Measurements from ENCODE around the gene MYH14.

Gene MYH14

DNA sequence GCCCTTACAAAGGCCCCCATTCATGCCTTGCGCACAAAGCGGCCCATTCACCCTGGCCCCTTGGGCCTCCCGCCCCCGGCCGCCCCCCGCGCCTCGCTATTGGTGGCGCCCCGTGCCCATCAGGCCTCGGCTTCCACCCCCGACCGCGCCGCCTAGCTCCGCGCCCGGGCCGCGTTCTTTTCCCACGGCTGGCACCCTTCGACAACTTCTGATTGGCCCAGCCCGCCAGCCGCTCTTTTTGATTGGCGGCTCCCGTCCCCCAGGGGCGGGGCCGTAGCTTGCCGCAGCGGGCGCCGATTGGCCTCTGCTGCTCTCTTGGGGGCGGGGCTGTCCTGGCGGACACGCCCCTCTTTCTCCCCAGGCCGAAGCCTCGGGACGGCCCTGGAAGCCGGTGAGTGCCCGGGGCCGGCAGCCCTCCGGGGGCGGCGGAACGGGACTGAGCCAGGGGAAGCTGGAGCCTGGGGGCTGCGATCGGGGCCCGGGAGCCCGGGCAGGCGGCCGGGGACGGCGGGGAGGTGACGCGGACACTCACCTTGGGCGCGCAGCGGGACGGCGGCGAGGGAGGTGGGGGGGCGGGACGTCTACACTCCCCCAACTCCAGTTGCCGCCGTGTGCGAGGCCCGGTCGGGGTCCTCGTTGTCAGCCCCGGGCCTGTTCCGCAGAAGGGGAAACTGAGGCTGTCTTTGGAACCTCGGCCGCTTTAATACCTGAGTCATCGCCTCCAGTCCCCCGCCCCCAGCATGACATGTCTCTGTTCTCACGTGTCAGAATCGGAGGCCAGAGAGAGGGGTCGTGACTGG lies at the start of gene MYH14:
Gene MYH14 (plus strand): TSS at position 342 of the 800 bp plus-strand sequence. CDS start 6,744 bp downstream, outside the sequence.
- Histone ChIP-seq H3K4me3 (ENCODE audit: low read length) (no peak within 1 kb of the TSS), H4K20me1 (ENCODE audit: insufficient read depth, low read length) (no peaks in the 10 kb centered on the region), H3K9me3 (ENCODE audit: insufficient read depth, low read length) (no peaks in the 10 kb centered on the region), H3K9ac (ENCODE audit: low read length) (no peak within 1 kb of the TSS), H3K4me1 (ENCODE audit: low read length) (no peaks in the 10 kb centered on the region), H3K36me3 (replicated peaks; ENCODE audit: low read depth, low read length) (no peaks in the 10 kb centered on the region), H3K79me2 (ENCODE audit: low read length) (no peaks in the 10 kb centered on the region), H2AFZ (ENCODE audit: low read depth, low read length) (no peak within 1 kb of the TSS), H3K27me3 (ENCODE audit: low read depth, low read length) (peaks cover 18% of the 10 kb centered on the region), H3K27ac (ENCODE audit: low read length) (no peak within 1 kb of the TSS), H3K4me2 (ENCODE audit: low read length) (no peak within 1 kb of the TSS)
- TF ChIP-seq EZH2phosphoT487 (IDR thresholded peaks at IDR 0.05; ENCODE audit: low read depth), result no peak
- TF ChIP-seq, protein P1, sequence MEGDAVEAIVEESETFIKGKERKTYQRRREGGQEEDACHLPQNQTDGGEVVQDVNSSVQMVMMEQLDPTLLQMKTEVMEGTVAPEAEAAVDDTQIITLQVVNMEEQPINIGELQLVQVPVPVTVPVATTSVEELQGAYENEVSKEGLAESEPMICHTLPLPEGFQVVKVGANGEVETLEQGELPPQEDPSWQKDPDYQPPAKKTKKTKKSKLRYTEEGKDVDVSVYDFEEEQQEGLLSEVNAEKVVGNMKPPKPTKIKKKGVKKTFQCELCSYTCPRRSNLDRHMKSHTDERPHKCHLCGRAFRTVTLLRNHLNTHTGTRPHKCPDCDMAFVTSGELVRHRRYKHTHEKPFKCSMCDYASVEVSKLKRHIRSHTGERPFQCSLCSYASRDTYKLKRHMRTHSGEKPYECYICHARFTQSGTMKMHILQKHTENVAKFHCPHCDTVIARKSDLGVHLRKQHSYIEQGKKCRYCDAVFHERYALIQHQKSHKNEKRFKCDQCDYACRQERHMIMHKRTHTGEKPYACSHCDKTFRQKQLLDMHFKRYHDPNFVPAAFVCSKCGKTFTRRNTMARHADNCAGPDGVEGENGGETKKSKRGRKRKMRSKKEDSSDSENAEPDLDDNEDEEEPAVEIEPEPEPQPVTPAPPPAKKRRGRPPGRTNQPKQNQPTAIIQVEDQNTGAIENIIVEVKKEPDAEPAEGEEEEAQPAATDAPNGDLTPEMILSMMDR (IDR thresholded peaks at IDR 0.05; ENCODE audit: low read depth, low read length), result no peak

DNA sequence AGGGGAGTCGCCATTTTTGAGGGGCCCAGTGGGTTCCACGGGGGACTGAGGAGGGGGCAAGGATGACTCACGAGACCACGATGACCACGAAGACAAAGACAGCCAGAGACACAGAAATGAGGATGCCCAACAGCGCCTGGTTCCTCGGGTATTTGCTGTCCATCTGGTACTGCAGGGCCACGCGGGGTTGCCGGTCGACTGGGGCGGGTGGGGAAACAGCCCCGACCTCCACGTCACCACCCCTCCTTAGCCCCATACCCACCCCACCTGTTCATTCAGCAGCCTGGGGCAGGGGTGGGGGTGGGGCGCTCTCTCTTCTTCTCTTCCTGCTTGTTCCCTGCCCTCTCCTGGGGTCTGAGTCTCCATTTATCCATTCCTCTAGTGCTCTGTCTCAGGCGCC lies 48.9 kb upstream of the MYH14 start:
- Histone ChIP-seq H4K20me1 (ENCODE audit: insufficient read depth, low read length) (no peaks in the 10 kb centered on the region), H3K27me3 (ENCODE audit: low read depth, low read length) (peaks cover 36% of the 10 kb centered on the region), H3K9me3 (ENCODE audit: insufficient read depth, low read length) (no peaks in the 10 kb centered on the region), H3K4me2 (ENCODE audit: low read length) (no peak overlapping the region), H3K4me1 (ENCODE audit: low read length) (no peaks in the 10 kb centered on the region), H3K9ac (ENCODE audit: low read length) (no peak overlapping the region), H2AFZ (ENCODE audit: low read depth, low read length) (no peak overlapping the region), H3K79me2 (ENCODE audit: low read length) (no peaks in the 10 kb centered on the region), H3K36me3 (replicated peaks; ENCODE audit: low read depth, low read length) (no peaks in the 10 kb centered on the region), H3K4me3 (ENCODE audit: low read length) (no peak overlapping the region), H3K27ac (ENCODE audit: low read length) (no peak overlapping the region)
- TF ChIP-seq EZH2phosphoT487 (IDR thresholded peaks at IDR 0.05; ENCODE audit: low read depth), result no peak
- TF ChIP-seq, protein P1 (IDR thresholded peaks at IDR 0.05; ENCODE audit: low read depth, low read length), result no peak

DNA sequence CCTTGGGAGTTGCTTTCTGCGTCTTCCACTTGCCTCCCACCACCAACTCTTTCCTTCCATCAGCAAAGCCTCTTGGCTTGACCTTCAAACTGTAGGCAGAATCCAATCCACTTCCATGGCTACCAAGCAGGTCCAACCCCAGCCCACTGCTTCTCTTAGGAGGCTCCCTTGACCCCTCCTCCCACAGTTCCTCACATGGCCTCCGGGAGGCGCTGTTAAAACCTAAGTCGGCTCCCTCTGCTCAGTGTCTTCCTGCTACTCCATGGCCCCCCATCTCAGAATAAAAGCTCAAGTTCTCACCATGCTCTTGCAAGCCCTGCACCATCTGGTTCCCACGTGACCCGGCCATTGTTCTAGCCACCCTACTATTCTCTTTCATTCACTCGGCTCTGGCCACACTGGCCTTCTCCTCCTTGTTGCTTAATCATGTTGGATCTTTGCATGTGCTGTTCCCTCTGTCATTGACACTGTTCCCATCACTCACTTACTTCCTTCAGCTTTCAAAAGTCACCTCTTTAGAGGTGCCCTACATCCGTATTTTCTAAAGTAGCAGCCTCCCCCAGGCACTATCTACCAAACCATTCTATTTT lies 47.8 kb upstream of the MYH14 start:
- Histone ChIP-seq H3K4me2 (ENCODE audit: low read length) (no peak overlapping the region), H3K9me3 (ENCODE audit: insufficient read depth, low read length) (no peaks in the 10 kb centered on the region), H3K4me3 (ENCODE audit: low read length) (no peak overlapping the region), H3K79me2 (ENCODE audit: low read length) (no peaks in the 10 kb centered on the region), H3K4me1 (ENCODE audit: low read length) (no peaks in the 10 kb centered on the region), H3K36me3 (replicated peaks; ENCODE audit: low read depth, low read length) (no peaks in the 10 kb centered on the region), H3K9ac (ENCODE audit: low read length) (no peak overlapping the region), H2AFZ (ENCODE audit: low read depth, low read length) (no peak overlapping the region), H3K27ac (ENCODE audit: low read length) (no peak overlapping the region), H3K27me3 (ENCODE audit: low read depth, low read length) (peaks cover 29% of the 10 kb centered on the region; the same call in 1 of the 2 replicates), H4K20me1 (ENCODE audit: insufficient read depth, low read length) (no peaks in the 10 kb centered on the region)
- TF ChIP-seq, protein P1 (IDR thresholded peaks at IDR 0.05; ENCODE audit: low read depth, low read length), result peak; percentile 33
- TF ChIP-seq EZH2phosphoT487 (IDR thresholded peaks at IDR 0.05; ENCODE audit: low read depth), result no peak

DNA sequence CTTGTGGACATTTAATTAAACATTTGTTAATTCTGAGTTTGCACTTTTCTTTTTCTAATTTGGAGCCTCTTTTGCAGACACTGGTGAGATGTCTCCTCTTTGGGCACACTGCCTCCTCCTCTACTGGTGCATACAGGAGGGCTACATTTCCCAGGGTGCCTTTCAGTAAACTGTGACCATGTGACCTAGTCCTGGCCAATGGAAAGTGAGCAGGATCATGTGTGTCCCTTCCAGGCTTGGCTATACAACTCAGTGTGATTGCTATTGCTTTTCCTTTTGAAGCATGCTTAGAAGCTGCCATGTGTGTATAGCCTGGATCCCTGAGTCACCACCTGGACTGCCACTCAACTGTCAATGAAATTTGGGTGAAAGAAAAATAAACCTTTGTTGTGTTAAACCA lies 44.8 kb upstream of the MYH14 start:
- H3K4me3 ChIP-seq (ENCODE audit: low read length), result no peak overlapping the region

More for the DNA sequence above, 44.8 kb upstream of the MYH14 start:
- no peaks in the 10 kb centered on the region for H3K4me1 ChIP-seq (ENCODE audit: low read length)
- no peak overlapping the region for H2AFZ ChIP-seq (ENCODE audit: low read depth, low read length)
- H3K27ac ChIP-seq (ENCODE audit: low read length), result no peak overlapping the region
- H3K27me3 ChIP-seq (ENCODE audit: low read depth, low read length), result peaks cover 20% of the 10 kb centered on the region; the same call in 1 of the 2 replicates
- TF ChIP-seq EZH2phosphoT487 (IDR thresholded peaks at IDR 0.05; ENCODE audit: low read depth), result no peak
- TF ChIP-seq, protein P1 (IDR thresholded peaks at IDR 0.05; ENCODE audit: low read depth, low read length), result no peak
- H3K9me3 ChIP-seq (ENCODE audit: insufficient read depth, low read length), result no peaks in the 10 kb centered on the region
- no peak overlapping the region for H3K9ac ChIP-seq (ENCODE audit: low read length)
- H3K36me3 ChIP-seq (replicated peaks; ENCODE audit: low read depth, low read length), result no peaks in the 10 kb centered on the region
- no peaks in the 10 kb centered on the region for H3K79me2 ChIP-seq (ENCODE audit: low read length)
- no peak overlapping the region for H3K4me2 ChIP-seq (ENCODE audit: low read length)
- H4K20me1 ChIP-seq (ENCODE audit: insufficient read depth, low read length), result no peaks in the 10 kb centered on the region
